Neural cell (in vitro differentiated cells): ENCODE results near the gene TTR. TPM values are rescaled to one million over a fixed set of nuclear protein-coding genes. Genes with fewer than 3 reads are reported as not detected.

ENCODE experiments used
- H2AFZ ChIP-seq: fragments of 200-600, 300-800 bp; sonication (generic), shearing (Covaris generic); 2 replicates; pipeline ENCODE4 v1.6.0; 2014; ENCODE audit warnings: low read depth, mild to moderate bottlenecking, antibody characterized with exemption, low read length, moderate library complexity
- H3F3A ChIP-seq: fragments of 200-600 bp; shearing (Covaris generic); 2 replicates; pipeline ENCODE4 v1.6.1; 2016; ENCODE audit warnings: mild to moderate bottlenecking, moderate library complexity, mixed read lengths, antibody characterized with exemption, low read length; ENCODE audit not compliant: insufficient read depth, poor library complexity, severe bottlenecking
- H3K27ac ChIP-seq: fragments of 200-600, 300-800 bp; sonication (generic), shearing (Covaris generic); 2 replicates; pipeline ENCODE4 v1.5.1; 2014; ENCODE audit warnings: mild to moderate bottlenecking, low read length, moderate library complexity
- H3K27me3 ChIP-seq: fragments of 300-800, 200-600 bp; sonication (generic), shearing (Covaris generic); 2 replicates; pipeline ENCODE4 v1.6.0; 2014; ENCODE audit warnings: mild to moderate bottlenecking, low read depth, low read length, moderate library complexity; ENCODE audit not compliant: insufficient read depth
- H3K36me3 ChIP-seq: fragments of 300-800, 200-600 bp; sonication (generic), shearing (Covaris generic); 2 replicates; pipeline ENCODE4 v1.5.1; 2014; ENCODE audit warnings: mild to moderate bottlenecking, antibody characterized with exemption, low read length, moderate library complexity; ENCODE audit not compliant: insufficient read depth
- H3K4me2 ChIP-seq: fragments of 300-800, 200-600 bp; sonication (generic), shearing (Covaris generic); 2 replicates; pipeline ENCODE4 v1.6.0; 2014; ENCODE audit warnings: mild to moderate bottlenecking, low read length
- H3K4me3 ChIP-seq: fragments of 300-800, 200-600 bp; sonication (generic), shearing (Covaris generic); 2 replicates; pipeline ENCODE4 v1.5.1; 2014; ENCODE audit warnings: mild to moderate bottlenecking, low read length, moderate library complexity
- H3K79me2 ChIP-seq: fragments of 200-600 bp; shearing (Covaris generic); replicated peaks from 2 replicates; pipeline ENCODE4 v1.6.0; 2014; ENCODE audit warnings: mild to moderate bottlenecking, low read length, moderate library complexity; ENCODE audit not compliant: insufficient read depth
- H3K9ac ChIP-seq: fragments of 300-800, 200-600 bp; sonication (generic), shearing (Covaris generic); 2 replicates; pipeline ENCODE4 v1.6.1; 2016; ENCODE audit warnings: mild to moderate bottlenecking, low read length, mixed read lengths
- H3K9me2 ChIP-seq: fragments of 200-600 bp; shearing (Covaris generic); 2 replicates; pipeline ENCODE4 v1.6.1; 2016; ENCODE audit warnings: mild to moderate bottlenecking, low read length, mixed read lengths; ENCODE audit not compliant: insufficient read depth
- H3K9me3 ChIP-seq: fragments of 200-600, 300-800 bp; sonication (generic), shearing (Covaris generic); 2 replicates; pipeline ENCODE4 v1.6.1; 2016; ENCODE audit warnings: mild to moderate bottlenecking, mixed run types, low read length, moderate library complexity, mixed read lengths
- H4K20me1 ChIP-seq: fragments of 200-600 bp; shearing (Covaris generic); 2 replicates; pipeline ENCODE4 v1.6.1; 2016; ENCODE audit warnings: mild to moderate bottlenecking, mixed run types; ENCODE audit not compliant: insufficient read depth
- CTCF ChIP-seq: fragments of 450-650 bp; IDR thresholded peaks from 2 replicates; pipeline ENCODE4 v1.5.1; 2014; ENCODE audit warnings: antibody characterized with exemption, mild to moderate bottlenecking, moderate library complexity; ENCODE audit not compliant: poor library complexity, severe bottlenecking
- EP300 ChIP-seq: fragments of 450-650 bp; conservative IDR thresholded peaks from 2 replicates; pipeline ENCODE4 v1.6.1; 2014; ENCODE audit warnings: antibody characterized with exemption, mild to moderate bottlenecking, moderate library complexity; ENCODE audit not compliant: poor library complexity, severe bottlenecking
- EZH2 ChIP-seq: fragments of 200-600, 300-800 bp; shearing (Covaris generic), sonication (generic); IDR thresholded peaks from 2 replicates; pipeline ENCODE4 v1.6.1; 2014; ENCODE audit warnings: antibody characterized with exemption, low read length, borderline replicate concordance, mild to moderate bottlenecking; ENCODE audit not compliant: insufficient read depth, poor library complexity, severe bottlenecking
- MXI1 ChIP-seq: fragments of 450-650 bp; conservative IDR thresholded peaks from 2 replicates; pipeline ENCODE4 v1.6.1; 2014; ENCODE audit warnings: antibody characterized with exemption, mild to moderate bottlenecking; ENCODE audit not compliant: poor library complexity, severe bottlenecking
- POLR2AphosphoS5 ChIP-seq: IDR thresholded peaks from 2 replicates; pipeline ENCODE4 v1.6.1; 2012
- RAD21 ChIP-seq: fragments of 450-650 bp; conservative IDR thresholded peaks from 2 replicates; pipeline ENCODE4 v1.6.1; 2014; ENCODE audit warnings: antibody characterized with exemption, mild to moderate bottlenecking, moderate library complexity
- REST ChIP-seq: IDR thresholded peaks from 2 replicates; pipeline ENCODE4 v1.6.1; 2012; ENCODE audit warnings: borderline replicate concordance
- SMC3 ChIP-seq: fragments of 450-650 bp; conservative IDR thresholded peaks from 2 replicates; pipeline ENCODE4 v1.6.1; 2014; ENCODE audit warnings: antibody characterized with exemption, mild to moderate bottlenecking, moderate library complexity; ENCODE audit not compliant: poor library complexity
- TAF1 ChIP-seq: IDR thresholded peaks from 2 replicates; pipeline ENCODE4 v1.6.1; 2012; ENCODE audit warnings: low read depth
- polyA plus RNA-seq: library from polyadenylated mRNA; depleted of rRNA; stranded (reverse); fragments of >200 nt; gene quantifications from 2 replicates; pipeline ENCODE4 v1.2.3, GENCODE V29; 2014

TTR gene
- polyA plus RNA-seq, 1 donor from 2014 or later, result not detected

- Histone ChIP-seq H3K9me2 (no peaks in the 10 kb centered on the region), H3K9ac (no peak overlapping the region), H3K79me2 (no peaks in the 10 kb centered on the region), H3F3A (no peaks in the 10 kb centered on the region), H3K27me3 (no peaks in the 10 kb centered on the region), H4K20me1 (no peaks in the 10 kb centered on the region), H3K9me3 (peaks cover 6% of the 10 kb centered on the region), H3K4me2 (no peak overlapping the region), H2AFZ (no peak overlapping the region), H3K36me3 (peaks cover 15% of the 10 kb centered on the region), H3K4me3 (no peak overlapping the region), H3K27ac (no peak overlapping the region)
- no peak for TF ChIP-seq EZH2
- TF ChIP-seq RAD21, result no peak
- no peak for TF ChIP-seq SMC3
- no peak for TF ChIP-seq MXI1
- TF ChIP-seq POLR2AphosphoS5, result no peak
- TF ChIP-seq CTCF, result no peak
- TF ChIP-seq EP300, result no peak
- no peak for TF ChIP-seq TAF1
- no peak for TF ChIP-seq REST
These were observed 34.7 kb downstream of the TTR start for GRCh38 chr18:31626409-31626808.

GRCh38 chr18:31630549-31630948 lies 38.9 kb downstream of the TTR start:
- H3F3A ChIP-seq, result no peaks in the 10 kb centered on the region
- H4K20me1 ChIP-seq, result no peaks in the 10 kb centered on the region
- H3K4me2 ChIP-seq, result no peak overlapping the region
- H3K27ac ChIP-seq, result no peak overlapping the region
- TF ChIP-seq REST, result no peak
- no peak for TF ChIP-seq TAF1
- no peak for TF ChIP-seq CTCF
- no peak for TF ChIP-seq EZH2
- no peak for TF ChIP-seq EP300
- no peak for TF ChIP-seq POLR2AphosphoS5
- TF ChIP-seq SMC3, result no peak
- TF ChIP-seq RAD21, result no peak
- no peak for TF ChIP-seq MXI1
- H3K9me3 ChIP-seq, result peaks cover 6% of the 10 kb centered on the region
- no peak overlapping the region for H3K9ac ChIP-seq
- H3K9me2 ChIP-seq, result no peaks in the 10 kb centered on the region
- H2AFZ ChIP-seq, result no peak overlapping the region
- no peaks in the 10 kb centered on the region for H3K27me3 ChIP-seq
- H3K36me3 ChIP-seq, result peaks cover 15% of the 10 kb centered on the region
- H3K4me3 ChIP-seq, result no peak overlapping the region
- no peaks in the 10 kb centered on the region for H3K79me2 ChIP-seq
